Fibroblast of skin of left biceps (primary cell): Measurements from ENCODE around the gene CCDC28B.
A peak's percentile ranks its signal among the peaks of the same experiment; 100 is the strongest.
"Not testable (repeated sequence)": the region's sequence is repeated elsewhere in the genome, so short reads cannot be mapped to it uniquely, and the experiment has no call there.

Experiments used
- DNase-seq, 2 experiments: peaks; one replicate each; pipeline ENCODE4 v3.0.0-alpha.2; 2013; ENCODE audit warnings: low read depth in 2 of 2

Gene CCDC28B

DNA sequence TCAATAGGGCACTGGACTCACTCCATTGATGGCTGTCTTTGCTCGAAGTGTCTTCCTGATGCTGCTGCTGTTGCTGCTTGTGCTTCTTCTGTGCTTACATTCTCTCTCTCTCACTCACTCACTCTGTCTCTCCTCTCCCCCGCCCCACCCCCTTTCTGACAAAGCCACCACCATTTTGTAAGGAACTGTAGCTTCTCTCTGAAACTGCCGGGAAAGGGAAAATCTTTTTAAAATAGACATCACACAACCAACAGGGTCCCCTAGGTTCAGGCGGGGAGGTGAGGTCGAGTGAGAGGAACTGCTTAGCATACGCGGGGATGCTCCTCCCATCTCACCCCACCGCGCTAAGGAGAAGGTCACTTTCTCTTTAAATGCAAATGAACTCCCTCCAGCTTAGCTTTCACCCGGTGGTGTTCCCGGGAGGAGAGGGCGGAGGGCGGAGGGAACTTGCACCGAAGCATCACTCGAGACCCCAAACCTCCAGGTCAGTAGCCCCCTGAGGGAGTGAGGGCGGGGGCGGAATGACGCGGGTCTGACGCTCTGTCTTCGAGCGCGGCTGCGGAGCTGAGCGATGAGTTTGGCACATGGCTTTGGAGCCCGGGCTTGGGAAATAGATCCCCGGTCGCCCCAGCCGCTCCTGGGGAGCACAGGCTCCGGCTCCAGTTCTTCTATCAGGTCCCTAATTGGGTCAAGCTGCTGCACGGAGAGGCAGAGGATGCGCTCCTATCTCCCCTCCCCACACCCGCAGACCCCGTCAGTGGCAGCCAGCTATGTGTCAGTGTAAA lies at the start of gene CCDC28B:
Gene CCDC28B (plus strand): TSS at position 370 of the 785 bp plus-strand sequence. CDS start 1,341 bp downstream, outside the sequence.
- DNase-seq = peak in 1 of 2 experiments; percentile 23

DNA sequence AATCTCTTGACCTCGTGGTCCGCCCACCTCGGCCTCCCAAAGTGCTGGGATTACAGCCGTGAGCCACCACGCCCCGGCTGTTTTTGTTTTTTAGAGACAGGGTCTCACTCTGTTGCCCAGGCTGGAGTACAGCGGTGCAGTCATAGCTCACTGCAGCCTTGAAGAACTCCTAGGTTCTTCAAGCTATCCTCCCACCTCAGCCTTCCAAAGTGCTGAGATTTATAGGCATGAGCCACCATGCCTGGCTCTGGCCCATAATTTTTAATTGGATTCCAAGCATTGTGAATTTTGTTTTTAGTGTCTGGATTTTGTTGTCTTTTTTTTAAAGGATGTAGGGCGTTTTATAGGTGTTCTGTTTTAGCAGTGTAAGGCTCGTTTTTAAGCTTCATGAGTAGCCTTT lies 49.5 kb upstream of the CCDC28B start:
- DNase-seq = no peak

DNA sequence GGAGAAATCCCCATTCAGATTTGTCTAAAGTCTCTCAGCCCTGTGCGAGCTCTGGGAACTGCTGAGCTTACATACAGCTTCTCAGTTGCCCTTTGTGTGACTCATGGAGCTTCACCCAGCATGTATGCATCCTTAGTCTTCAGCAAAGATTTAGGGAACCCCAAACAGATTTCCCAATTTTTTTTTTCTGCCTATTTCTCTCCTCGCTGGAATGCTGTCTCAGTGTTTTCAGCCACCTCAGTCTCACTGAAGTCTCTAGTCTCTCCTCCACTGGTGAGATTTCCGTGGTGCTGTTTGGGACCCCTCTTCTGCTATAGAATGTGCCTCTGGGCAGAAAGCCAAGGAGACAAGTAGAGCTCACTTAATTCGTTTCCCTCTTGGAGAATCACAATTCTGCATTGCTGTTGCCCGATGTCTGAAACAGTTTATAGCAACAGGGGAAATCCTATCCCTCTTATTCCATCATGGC lies 49.0 kb upstream of the CCDC28B start:
- DNase-seq = peak; percentile 41 to 57

DNA sequence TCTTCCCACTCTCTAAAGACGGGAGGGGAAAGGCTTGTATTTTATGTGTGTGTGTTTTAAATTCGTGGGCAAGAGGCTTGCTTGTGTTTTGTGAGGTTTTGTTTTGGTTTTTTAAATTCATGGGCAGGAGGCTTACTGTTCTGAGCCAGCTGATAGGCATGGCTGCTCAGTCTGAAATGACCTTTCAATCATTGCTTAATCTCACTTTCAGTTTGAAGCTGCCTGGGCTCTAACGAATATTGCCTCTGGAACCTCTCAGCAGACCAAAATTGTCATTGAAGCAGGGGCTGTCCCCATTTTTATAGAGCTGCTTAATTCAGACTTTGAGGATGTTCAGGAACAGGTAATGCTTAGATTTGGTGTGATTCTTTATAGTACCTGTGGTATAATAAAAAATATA lies 41.2 kb upstream of the CCDC28B start:
- no peak for DNase-seq

DNA sequence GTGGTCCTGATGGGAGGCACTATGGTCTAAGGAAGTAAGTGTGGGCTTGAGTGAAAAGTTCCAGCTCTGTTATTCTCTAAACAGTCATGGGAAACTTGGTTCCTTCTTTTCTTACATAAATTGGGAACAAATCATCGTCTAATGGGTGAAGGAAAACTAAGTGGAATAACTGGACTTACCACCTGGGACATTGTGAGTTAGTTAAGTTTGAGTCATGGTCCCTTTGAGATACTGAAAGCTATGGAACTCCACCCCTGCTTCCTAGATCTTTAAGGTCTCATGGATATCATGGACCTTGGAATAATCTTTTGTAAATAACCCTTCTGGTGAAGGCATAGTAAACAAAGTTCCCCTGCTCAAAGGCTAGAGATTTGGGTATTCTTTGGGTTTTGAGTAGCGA lies 37.0 kb upstream of the CCDC28B start:
- no peak for DNase-seq

DNA sequence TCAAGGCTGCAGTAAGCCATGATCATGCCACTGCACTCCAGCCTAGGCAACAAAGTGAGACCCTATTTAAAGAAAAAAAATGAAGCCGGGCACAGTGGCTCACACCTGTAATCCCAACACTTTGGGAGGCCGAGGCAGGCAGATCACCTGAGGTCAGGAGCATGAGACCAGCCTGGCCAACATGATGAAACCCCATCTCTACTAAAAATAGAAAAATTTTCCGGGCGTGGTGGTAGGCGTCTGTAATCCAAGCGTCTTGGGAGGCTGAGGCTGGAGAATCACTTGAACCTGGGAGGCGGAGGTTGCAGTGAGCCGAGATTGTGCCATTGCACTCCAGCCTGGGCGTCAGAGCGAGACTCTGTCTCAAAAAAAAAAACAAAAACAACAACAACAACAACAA lies 34.8 kb upstream of the CCDC28B start:
- not testable (repeated sequence) for DNase-seq

DNA sequence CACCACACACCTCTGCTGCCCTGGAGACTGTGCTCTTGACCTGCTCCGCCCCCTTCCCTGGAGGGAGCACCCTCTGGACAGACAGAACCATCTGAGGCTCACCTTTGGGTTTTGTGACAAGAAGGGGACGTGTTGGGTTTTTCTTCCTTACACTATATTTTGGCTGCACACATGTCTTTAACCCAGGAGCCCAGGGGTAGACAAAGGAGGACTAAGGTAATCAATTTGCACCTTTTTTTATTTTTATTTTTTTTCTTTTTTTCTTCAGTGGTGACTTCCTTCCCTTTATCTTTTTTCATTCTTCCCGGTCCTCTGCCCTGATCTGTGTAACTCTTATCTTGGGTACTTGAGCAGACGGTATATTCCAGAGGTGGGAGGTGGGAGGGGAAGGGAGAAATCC lies 29.4 kb upstream of the CCDC28B start:
- DNase-seq = no peak

DNA sequence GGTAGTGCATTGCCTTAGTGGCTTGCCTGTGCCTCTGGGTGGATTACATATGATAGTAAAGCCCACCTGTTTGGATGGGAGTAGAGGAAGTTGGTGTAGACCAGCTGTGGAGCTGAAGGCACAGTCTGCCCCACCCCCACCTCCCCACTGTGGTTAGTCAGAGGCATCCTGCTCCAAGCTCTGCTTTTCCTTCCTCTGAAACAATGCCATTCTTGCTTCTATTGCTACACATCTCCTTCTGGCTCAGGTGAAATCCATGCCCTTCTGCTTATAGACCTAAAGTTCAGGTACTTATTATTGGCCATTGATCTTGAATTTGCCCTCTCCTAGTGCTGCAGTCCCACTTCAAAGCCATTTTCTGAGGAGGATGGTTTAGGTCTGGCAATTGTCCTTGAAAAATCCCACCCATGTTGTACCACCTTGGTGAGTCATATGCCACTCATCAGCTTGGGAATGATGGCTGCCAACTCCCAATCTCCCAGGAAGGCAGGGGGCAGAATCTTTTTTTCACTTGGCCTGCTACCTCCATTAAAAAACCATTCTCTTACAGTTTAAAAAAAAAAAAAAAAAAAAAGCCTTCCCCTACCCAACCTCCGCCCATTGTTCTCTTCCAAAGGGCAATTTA lies 27.7 kb upstream of the CCDC28B start:
- no peak for DNase-seq

DNA sequence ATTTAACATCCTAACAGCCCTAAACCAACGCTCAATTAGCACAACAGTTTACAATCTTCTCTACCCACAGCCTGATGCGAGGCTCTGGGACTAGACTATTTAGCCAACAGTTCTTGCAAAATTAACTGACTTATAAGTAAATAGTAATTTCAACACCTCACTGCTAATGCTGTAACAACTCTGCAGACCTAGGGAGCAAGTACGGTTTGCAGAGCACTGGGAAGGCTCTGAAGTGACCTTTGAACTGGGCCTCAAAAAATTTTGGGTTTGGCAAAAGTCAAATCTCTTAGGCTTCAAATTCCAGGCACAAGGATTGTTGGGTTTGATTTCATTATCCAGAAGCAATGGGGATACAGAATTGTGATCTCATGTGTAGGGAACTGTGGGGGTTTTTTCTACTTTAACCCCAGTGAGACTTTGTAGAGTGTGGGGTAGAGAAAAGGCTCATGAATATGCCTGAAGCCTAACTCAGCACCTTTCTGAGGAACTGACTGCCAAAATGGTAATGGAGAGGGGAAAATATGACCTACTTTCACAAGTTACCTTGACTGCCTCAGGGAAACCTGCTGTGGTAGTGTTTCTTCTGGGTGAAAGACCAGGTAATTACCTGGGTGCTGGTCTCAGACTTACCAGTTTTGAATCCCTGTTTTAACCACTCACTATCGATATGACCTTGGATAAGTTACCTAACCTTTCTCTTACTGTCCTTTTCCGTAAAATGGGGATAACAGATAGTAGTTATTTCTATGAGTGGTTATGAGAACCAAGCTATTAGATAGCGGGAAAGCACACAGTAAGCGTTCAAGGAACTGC lies 21.8 kb upstream of the CCDC28B start:
- DNase-seq = no peak

DNA sequence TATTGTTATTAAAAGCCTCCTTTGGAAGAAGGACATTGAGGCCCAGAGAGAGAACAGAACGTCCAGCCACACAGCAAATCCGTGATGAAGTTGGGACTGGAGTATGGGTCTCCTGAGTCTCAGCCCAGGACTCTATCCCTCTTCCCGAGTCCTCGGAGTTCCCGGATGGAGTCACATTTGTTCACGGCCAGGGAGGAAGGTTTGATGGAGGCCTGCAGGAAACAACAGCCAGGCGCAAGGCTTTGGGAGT lies 21.3 kb upstream of the CCDC28B start:
- no peak for DNase-seq

DNA sequence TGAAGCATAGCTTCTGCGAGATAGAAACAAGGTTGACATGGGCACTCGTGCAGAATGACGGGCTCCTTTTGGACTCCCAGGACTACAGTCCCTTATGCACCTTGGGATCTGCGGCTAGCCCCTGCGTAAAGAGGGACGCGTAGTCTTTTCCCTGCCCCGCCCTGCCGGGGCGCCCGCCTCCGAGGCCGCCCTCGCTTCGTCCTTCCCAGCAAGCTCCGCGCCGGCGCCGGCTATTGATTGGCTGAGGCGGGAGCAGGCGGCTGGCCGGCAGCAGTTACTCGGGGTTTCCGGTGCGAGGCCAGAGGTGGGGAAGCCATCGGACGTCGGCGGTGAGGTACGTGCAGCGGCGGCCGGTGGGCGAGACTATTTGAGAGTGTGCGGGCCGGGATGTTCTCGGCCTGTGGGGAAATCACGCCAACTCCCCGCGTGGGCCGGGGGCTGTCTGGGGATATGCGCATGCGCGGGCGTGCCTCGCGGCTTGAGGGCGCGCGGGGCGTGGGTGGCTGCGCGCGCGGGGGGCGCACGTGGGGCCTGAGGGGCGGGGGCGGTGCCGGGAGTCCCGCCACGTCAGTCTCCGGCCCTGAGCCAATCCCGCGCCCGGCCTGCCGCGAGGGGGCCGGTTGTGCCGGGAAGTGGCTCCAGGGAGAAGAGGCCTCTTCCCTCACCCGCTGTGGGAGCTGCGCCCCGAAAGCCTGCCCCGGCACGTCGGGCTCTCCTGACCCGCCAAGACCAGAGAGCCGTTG lies 20.8 kb upstream of the CCDC28B start, which contains the start of gene TXLNA:
Gene TXLNA (plus strand): TSS at position 233 of the 743 bp plus-strand sequence. CDS start 671 bp downstream, outside the sequence.
- peak; percentile 75 to 76 for DNase-seq

DNA sequence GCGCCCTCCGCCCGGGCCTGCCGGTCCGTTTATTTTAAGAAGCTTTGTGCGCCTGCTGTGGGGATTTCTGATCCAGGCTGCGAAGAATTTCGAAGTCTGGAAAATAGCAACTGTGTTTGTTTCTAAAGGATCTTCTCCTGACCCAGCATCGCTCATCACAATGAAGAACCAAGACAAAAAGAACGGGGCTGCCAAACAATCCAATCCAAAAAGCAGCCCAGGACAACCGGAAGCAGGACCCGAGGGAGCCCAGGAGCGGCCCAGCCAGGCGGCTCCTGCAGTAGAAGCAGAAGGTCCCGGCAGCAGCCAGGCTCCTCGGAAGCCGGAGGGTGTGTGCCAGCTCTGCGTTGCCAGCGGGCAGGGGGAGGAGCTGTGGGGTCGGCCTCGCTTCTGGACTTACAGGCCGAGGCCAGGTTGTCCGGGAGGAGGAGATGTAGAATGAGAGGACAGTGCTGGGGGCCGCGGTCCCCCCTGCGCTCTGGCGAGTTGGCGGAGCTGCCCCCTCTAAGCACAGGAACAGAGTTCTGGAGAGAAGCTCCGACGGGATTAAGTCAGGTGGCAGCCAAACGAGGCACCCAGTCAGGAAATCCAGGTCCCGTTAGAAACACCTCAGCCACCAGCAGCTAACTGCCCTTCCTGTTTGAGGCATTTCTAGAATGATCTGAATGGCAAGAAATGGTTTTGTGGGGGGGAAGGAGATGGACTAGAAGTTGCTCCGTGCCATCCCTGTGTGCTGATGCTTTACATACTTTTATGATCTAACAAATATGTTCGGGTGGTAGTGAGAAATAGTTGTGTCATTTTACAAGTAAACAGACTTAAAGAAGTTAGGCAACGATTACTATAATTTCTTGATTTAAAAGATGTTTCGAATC lies 20.0 kb upstream of the CCDC28B start:
- no peak for DNase-seq

DNA sequence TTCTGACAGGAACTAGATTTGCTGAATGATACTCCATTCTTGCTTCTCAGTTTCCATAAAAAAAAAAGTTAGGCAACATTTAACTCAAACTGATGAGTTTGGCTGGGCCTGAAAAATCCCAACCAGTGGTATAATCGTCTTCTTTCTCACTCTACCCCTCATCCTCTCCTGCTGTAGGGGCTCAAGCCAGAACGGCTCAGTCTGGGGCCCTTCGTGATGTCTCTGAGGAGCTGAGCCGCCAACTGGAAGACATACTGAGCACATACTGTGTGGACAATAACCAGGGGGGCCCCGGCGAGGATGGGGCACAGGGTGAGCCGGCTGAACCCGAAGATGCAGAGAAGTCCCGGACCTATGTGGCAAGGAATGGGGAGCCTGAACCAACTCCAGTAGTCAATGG lies 19.3 kb upstream of the CCDC28B start:
- DNase-seq = no peak

DNA sequence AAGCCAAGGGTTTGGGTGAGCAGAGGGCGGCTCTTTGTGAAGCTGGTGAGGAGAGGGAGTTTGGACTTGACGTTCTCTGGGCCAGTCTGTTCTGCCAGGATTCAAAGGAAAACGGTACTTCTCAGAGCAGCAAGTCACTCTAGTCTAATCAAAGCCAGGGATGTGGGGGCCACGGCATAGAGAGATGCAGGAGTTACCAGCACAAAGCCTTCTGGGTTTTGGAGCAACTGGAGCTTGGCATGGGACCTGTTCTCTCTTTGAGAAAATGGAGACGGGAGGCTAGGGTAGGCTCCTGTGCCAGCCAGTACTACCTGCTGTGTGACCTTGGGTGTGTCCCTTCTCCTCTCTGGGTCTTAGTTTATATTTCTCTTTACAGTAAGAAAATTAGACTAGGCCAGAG lies 18.8 kb upstream of the CCDC28B start:
- no peak for DNase-seq

DNA sequence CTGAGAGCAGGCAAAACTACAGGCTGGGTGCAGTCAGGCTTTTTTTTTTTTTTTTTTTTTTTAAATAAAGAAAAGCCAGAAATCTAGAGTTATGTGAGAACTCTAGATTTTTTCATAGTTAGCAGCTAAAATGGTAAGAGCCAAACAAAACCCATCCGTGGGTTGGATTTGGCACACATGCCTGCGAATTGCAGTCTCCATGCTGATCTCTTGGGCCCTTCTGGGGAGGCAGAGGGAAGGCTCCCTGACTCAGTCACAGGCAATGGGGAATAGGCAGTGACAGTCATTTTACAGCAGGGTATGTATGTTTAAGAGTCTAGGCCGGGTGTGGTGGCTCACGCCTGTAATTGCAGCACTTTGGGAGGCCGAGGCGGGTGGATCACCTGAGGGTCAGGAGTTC lies 18.3 kb upstream of the CCDC28B start:
- no peak for DNase-seq

DNA sequence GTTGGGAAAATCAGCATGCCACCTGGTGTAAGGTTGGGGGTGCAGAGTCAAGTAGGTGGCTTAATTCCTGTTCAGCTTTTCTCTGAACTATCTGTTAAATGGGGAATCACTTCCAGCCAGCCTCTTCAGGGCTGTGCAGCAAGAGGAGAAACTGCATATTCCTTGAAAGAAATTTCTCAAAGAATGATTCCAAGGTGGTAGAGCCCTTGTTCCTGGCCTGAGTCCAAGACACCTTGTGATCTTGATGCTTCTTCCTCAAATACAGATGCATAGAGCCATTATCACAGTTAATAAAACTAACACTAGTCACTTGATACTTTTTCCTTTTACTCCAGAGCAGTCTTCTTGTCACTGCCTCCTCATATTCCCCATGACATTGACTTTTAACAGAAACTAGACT lies 15.7 kb upstream of the CCDC28B start:
- no peak for DNase-seq

DNA sequence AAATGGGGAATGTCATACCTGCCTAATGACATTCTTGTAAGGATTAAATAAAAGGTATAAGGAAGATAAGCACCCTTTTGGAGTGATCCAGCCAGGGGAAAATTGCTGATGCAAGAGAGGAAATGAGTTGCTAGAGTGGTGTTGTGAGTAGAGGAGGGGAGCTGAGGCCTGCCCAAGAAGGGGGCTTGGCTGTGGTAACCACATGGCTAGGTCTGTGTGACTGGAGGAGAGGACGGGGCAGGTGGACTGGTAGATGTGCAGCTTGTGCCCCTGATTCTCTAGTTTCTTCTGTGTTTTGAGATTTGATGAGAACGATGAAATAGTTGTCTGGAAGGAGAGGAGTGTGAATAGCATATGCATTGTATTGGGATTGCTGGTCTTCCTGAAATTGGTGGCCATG lies 14.3 kb upstream of the CCDC28B start:
- no peak for DNase-seq

DNA sequence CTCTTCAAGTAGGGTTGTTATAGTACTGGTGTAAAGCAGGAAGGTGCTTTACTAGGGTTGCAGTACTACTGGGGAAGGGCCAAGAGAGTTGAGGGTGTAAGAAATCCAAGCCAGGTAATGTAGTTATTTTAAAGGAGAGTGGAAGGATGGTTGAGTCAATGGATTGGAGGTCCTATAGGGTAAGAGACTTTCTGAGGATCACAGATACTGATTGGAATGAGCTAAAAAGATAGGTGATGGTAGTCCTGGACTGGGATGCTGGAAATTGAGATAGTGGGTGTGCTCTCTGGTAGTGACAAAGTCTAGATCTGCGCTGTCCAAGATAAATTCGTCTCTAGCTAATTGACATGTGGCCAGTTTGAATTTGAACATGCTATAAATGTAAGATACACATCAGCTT lies 13.9 kb upstream of the CCDC28B start:
- DNase-seq = no peak

DNA sequence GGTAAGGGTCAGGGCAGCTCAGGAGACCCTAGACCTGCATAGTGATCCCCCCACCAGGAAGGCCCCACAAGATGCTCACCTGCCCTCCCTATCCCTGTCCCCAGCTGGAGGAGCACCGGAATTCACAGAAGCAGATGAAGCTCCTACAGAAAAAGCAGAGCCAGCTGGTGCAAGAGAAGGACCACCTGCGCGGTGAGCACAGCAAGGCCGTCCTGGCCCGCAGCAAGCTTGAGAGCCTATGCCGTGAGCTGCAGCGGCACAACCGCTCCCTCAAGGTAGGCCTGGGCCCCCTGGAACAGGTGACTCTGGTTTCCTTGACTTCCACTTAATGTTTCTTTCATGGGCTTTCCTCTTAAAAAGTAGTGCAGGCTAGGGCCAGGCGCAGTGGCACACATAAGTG lies 12.5 kb upstream of the CCDC28B start:
- no peak for DNase-seq

DNA sequence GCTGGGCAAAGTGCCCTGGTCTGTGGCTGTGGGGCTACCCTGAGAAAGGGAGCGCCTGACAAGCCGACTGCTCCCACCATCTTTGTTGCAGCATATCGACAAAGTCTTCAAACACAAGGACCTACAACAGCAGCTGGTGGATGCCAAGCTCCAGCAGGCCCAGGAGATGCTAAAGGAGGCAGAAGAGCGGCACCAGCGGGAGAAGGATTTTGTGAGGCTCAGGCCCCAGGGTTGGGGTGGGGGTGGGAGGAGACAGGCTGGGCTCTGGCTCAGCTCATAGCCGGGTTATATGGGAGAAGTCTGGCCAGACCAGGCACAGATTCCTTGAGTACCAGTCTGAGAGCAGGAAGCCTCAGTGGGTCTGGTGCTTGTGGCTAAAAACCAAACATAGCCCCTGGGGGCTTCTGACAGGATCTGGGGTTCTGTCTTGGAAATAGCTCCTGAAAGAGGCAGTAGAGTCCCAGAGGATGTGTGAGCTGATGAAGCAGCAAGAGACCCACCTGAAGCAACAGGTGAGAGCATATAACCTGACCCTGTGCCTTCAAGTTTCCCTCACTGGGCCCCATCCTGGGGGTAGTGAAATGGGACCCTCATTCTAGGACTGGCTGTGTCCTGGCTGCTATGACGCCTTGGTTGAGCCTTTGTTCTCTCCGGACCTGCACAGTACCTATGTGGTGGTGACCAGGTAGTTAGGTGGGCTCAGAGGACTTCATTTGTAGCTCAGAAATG lies 8.0 kb upstream of the CCDC28B start:
- no peak for DNase-seq
